Testis (tissue), 2 donors: ENCODE data around the gene TMEM184A.

Source experiments
- POLR2A ChIP-seq: fragments of 450-650 bp; IDR thresholded peaks from one replicate; pipeline ENCODE4 v1.6.1; 2017; ENCODE audit warnings: antibody characterized with exemption, mild to moderate bottlenecking, moderate library complexity
- TF ChIP-seq, protein P1 (sequence below), 3 experiments: fragments of 450-650 bp in 2 of 3; fragments of 200-600 bp in 1 of 3; sonication (generic) in 1 of 3; IDR thresholded peaks; one replicate each; pipeline ENCODE4 v1.5.1; 2016 to 2019; ENCODE audit warnings: antibody characterized with exemption in 3 of 3, mild to moderate bottlenecking in 2 of 3, moderate library complexity in 1 of 3

DNA sequence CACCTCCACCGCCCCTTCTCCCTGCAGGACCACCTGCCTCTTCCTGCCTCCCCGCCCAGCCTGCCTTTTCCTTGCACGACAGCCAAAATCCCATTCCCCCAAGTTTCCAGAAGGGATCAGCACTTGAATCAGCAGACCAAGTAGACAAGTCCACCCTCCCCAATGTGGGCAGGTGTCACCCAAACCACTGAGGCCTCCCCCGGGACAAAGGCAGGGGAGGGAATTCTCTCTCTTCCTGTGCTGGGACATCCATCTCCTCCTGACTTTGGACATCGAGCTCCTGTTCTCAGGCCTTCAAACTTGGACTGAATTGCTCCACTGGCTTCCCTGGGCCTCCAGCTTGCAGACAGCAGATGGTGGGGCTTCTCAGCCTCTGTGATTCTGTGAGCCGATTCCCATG lies 35.4 kb upstream of the TMEM184A start:
- TF ChIP-seq, protein P1, sequence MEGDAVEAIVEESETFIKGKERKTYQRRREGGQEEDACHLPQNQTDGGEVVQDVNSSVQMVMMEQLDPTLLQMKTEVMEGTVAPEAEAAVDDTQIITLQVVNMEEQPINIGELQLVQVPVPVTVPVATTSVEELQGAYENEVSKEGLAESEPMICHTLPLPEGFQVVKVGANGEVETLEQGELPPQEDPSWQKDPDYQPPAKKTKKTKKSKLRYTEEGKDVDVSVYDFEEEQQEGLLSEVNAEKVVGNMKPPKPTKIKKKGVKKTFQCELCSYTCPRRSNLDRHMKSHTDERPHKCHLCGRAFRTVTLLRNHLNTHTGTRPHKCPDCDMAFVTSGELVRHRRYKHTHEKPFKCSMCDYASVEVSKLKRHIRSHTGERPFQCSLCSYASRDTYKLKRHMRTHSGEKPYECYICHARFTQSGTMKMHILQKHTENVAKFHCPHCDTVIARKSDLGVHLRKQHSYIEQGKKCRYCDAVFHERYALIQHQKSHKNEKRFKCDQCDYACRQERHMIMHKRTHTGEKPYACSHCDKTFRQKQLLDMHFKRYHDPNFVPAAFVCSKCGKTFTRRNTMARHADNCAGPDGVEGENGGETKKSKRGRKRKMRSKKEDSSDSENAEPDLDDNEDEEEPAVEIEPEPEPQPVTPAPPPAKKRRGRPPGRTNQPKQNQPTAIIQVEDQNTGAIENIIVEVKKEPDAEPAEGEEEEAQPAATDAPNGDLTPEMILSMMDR (IDR thresholded peaks at IDR 0.05) = no peak
- no peak for TF ChIP-seq POLR2A
